GM06990 (cell line): ENCODE measurements around the gene PLXNA3.
A peak's percentile ranks its signal among the peaks of the same experiment; 100 is the strongest.

Experiments used
- DNase-seq: peaks from one replicate; pipeline ENCODE4 v3.0.0-alpha.2; 2011; ENCODE audit not compliant: insufficient read length; ENCODE audit errors: extremely low read depth
- H3K27me3 ChIP-seq: replicated peaks from 2 replicates; pipeline ENCODE4 v1.6.0; 2011; ENCODE audit warnings: low read length; ENCODE audit not compliant: control insufficient read depth, insufficient read depth
- H3K36me3 ChIP-seq: 2 replicates; pipeline ENCODE4 v1.5.1; 2011; ENCODE audit warnings: low read length; ENCODE audit not compliant: control insufficient read depth, insufficient read depth
- H3K4me3 ChIP-seq: replicated peaks from 2 replicates; pipeline ENCODE4 v1.5.1; 2011; ENCODE audit warnings: low read depth, mild to moderate bottlenecking, control low read depth, low read length
- CTCF ChIP-seq: IDR thresholded peaks from 2 replicates; pipeline ENCODE4 v1.5.1; 2011; ENCODE audit warnings: low read length, control low read depth, mild to moderate bottlenecking, inconsistent platforms; ENCODE audit not compliant: insufficient read depth, poor library complexity, severe bottlenecking

The PLXNA3 gene

DNA sequence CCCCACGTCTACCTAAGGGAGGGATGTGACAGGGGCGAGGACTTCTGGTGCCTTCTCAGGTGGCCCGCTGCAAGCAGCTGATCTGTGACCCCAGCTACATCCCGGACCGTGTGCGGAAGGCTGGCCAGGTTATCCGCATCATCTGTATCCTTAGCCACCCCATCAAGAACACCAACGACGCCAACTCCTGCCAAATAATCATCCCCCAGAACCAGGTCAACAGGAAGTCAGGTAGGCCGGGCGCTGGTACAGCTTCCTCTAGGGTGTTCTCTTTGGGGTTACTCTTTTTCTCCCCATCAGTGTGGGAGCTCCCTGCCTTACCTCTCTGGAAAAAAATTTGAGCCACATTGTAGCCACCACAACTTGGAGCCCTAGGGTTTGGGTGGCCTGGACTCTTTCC, 16.5 kb upstream of the PLXNA3 start:
- no peak for TF ChIP-seq CTCF
- H3K36me3 ChIP-seq = no peaks in the 10 kb centered on the region; the same call in none of the 2 replicates

GRCh38 chrX:154441984-154442707, 15.9 kb upstream of the PLXNA3 start:
- H3K27me3 ChIP-seq = no peaks in the 10 kb centered on the region
- no peaks in the 10 kb centered on the region; the same call in none of the 2 replicates for H3K36me3 ChIP-seq
- H3K4me3 ChIP-seq = no peak overlapping the region
- DNase-seq = no peak
- no peak for TF ChIP-seq CTCF

More for the DNA sequence above, 16.5 kb upstream of the PLXNA3 start:
- H3K27me3 ChIP-seq = no peaks in the 10 kb centered on the region
- H3K4me3 ChIP-seq = no peak overlapping the region
- no peak for DNase-seq

DNA sequence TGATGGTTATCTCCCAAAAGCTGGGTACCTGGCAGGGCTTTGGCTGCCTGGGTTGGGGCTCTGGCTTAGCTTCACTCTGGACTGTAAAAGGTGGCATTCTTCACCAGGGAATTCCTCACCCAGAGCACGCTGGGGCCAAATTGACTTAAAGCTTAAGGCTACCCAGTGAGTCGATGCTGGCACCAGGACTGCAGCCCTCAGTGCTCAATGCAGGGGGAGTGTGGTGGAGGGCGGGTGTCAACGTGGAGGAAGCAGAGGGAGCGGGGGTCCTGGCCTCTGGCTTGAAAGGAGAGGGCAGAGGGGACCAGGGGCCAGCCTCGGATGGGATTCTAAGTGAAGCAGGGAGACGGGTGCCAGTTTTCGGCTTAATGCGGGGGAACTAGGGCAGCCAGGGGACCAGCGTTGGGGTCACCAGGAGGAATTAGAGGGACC, 14.6 kb upstream of the PLXNA3 start:
- no peak for DNase-seq
- H3K27me3 ChIP-seq = no peaks in the 10 kb centered on the region
- peaks cover 1% of the 10 kb centered on the region for H3K36me3 ChIP-seq
- H3K4me3 ChIP-seq = peak overlapping the region; percentile 50
- TF ChIP-seq CTCF = no peak

DNA sequence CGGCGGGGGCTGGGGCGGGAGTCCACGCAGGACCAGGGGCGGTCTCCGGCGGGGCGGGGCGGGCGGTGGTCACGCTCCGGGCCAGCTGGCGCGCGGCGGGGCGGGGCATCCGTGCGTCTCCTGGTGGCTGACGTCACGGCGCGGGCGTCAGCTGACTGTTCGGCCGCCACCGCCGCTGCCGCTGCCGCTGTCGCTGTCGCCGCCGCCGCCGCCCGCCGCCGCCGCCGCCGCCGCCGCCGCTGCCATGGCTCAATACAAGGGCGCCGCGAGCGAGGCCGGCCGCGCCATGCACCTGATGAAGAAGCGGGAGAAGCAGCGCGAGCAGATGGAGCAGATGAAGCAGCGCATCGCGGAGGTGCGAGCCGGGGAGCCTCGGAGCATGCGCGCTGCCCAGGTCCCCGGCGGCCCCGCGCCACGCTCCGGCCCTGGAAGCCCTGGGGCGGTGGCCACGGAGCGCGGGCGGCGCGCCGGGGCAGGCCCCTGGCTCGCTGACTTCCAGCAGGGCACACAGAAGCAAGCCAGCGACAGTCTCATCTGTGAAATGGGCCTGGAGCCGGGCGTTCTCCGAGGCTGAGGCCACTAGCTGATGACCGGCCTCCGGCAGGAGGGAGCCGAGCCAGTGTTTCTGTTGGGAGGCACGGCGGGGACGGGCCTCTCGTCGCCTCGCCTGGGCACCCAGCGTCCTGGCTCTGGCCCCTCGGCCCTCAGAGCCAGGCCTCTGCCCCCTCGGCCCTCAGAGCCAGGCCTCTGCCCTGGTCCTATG, 13.9 kb upstream of the PLXNA3 start, which contains the start of gene FAM50A:
Gene FAM50A (plus strand): TSS at position 150 of the 763 bp plus-strand sequence. CDS start 95 bp downstream, at position 245.
- no peaks in the 10 kb centered on the region for H3K27me3 ChIP-seq
- DNase-seq = peak; percentile 71
- peaks cover 8% of the 10 kb centered on the region for H3K36me3 ChIP-seq
- no peak for TF ChIP-seq CTCF
- H3K4me3 ChIP-seq = peak within 1 kb of the TSS; percentile 75

GRCh38 chrX:154444755-154445246, 13.3 kb upstream of the PLXNA3 start:
- no peak for TF ChIP-seq CTCF
- peaks cover 8% of the 10 kb centered on the region for H3K36me3 ChIP-seq
- no peaks in the 10 kb centered on the region for H3K27me3 ChIP-seq
- no peak for DNase-seq
- peak overlapping the region; percentile 75 for H3K4me3 ChIP-seq
